HG03460 (cell line): Measurements from ENCODE around the gene RSPRY1.

Experiments
- ATAC-seq: cut with Tn5 transposase; IDR thresholded peaks from one replicate; pipeline ENCODE4 v1.9.1; 2021; ENCODE audit not compliant: unreplicated experiment

The RSPRY1 gene

GRCh38 chr16:57289391-57290257, 103.5 kb downstream of the RSPRY1 start:
- no peak for ATAC-seq
